Ishikawa (cell line): Measurements from ENCODE around the gene EYS.

Experiments
- EP300 ChIP-seq: IDR thresholded peaks from 2 replicates; pipeline ENCODE4 v1.6.1; 2012; ENCODE audit warnings: borderline replicate concordance
- TAF1 ChIP-seq: IDR thresholded peaks from 2 replicates; pipeline ENCODE4 v1.6.1; 2012; ENCODE audit warnings: low read depth, mild to moderate bottlenecking

DNA sequence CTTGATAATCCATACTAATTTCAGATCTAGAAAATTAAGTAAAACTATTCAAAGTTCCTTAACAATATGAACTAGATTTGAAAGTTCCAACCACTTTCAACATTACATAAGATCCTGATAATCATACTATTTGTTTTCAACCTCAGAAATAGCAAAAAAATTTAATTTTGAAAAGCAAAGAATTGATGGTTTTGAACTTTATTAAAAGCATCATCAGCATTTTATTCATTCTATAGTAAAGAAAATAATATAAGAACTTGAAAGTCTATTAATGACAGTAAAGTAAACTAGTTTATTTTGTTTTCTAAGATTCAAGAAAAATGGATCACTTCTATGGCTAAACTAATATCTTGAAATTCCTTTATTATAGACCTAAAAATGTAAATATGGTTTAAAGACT is 26.8 kb downstream of the EYS start:
- TF ChIP-seq EP300, result no peak
- no peak for TF ChIP-seq TAF1
